ENCODE results near the gene ARSB.
"Not testable (repeated sequence)": the region's sequence is repeated elsewhere in the genome, so short reads cannot be mapped to it uniquely, and the experiment has no call there.

ARSB gene

DNA sequence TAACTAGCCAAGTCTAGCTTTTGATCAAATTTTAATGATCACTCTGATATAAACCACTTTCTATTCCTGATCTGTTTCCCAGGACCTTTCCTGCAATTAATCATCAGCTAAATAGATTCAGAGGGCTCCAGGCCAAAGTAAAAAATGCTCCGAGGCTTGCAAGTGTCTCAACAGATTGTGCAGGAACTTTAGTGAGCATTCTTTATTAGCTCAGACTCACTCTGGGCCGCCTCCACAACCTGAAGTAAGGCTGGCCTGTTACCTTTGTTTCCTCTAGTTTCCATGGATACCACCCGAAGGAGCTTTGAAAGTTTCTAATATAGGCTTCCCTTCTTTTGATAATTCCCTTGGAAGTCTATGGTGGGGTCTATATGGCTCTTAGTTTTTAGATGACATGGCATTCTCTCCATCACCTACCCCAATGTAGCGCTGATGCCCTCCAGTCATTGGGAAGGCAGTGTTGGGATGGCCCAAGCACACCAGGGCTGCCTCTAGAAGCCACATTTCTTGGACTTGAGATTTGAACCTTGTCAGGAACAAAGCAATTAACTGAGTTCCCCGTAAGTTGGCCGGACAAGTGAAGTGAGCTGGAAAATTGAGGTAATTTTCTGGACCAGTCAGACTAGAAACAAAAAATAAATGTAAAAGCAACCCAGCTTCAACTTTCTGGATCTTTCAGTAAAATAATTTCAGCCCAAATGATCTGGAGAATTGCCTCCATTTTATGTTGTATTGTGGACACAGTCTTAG is 238.9 kb downstream of the ARSB start:
- DNase-seq = no peak

DNA sequence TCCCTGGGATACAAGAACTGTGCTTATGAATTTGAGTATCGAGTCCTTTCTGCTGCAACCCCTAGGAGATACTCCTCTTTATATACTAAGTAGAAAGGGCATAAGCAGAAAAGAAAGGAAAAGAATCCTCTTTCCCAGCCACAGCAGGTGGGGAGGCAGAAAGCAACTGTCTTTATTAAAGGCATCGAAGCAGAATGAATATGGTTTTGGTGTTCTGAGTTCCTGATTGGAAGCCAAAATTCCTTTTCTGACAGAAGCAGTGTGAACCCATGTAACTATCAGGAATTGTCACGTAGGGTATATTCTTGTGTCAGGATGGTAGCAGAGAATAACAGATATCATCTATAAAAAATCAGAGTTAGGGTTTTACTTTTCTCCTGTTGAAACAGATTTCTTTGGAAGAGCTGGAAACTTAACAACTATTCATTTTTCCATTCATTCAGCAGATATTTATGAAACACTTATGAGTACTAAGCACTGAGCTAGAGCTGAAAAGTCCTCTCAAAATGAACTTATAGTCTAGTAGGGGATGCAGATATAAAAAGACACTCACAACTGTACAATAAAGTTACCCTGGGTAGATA is 240.1 kb downstream of the ARSB start:
- DNase-seq = no peak

DNA sequence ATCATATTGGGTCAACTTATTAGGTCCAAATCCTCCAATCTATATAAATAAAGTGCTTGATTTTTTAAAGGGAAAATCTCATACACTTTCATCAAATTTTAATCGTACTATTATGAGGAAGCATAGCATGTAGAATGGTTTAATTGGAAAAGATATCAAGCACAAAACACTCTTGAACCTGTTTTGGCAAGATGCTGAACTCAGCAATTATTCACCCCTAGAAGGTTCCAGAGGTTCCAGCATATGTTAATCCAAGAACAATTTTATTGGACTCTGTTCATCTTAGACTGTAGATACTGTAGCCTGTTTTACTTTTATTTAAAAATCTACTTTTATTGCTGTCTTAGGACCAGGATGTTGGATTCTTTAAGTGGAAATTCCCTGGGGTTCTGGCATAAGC is 244.1 kb downstream of the ARSB start:
- DNase-seq = no peak

DNA sequence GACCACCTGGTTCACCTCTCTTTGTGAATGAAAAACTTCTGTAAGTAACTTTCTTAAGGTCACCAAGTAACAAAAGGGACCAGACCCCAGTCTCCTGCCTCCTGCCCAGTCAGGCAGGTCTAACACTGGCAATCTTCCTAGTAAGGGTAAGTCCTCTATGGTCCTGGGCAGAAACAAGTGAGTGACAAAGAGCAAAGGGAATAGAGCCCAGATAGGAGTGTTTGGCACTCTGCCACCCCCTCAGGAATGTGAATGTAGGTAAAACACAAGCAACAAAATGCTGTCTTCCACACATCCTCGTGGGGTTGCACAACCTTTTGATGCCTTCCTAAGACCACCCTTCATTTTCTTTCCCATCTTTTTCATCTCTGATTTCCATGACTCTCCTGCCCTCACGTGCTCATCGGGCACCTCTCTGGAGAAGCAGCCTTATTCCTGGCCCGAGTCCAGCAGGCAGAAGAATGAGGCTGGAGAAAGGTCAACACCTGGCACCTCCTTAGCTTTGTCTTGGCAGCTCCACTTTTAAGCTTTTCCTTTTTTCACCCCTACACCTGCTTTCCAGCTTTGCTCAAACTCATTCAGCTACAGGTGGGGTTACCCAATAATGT is 246.3 kb downstream of the ARSB start:
- no peak for DNase-seq

DNA sequence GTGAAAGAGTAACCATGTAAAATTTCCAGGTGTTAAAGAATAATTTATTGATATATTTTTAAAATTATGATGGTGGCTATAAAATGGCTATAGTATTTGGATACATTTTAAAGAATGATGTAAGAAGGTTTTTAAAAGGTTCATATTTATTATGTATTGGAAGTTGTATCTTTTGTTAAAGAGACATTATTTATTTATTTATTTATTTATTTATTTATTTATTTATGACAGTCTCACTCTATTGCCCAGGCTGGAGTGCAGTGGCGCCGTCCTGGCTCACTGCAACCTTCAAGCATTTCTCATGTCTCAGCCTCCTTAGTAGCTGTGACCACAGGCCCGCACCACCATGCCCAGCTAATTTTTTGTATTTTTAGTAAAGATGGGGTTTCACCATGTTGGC is 247.0 kb downstream of the ARSB start:
- no peak for DNase-seq

DNA sequence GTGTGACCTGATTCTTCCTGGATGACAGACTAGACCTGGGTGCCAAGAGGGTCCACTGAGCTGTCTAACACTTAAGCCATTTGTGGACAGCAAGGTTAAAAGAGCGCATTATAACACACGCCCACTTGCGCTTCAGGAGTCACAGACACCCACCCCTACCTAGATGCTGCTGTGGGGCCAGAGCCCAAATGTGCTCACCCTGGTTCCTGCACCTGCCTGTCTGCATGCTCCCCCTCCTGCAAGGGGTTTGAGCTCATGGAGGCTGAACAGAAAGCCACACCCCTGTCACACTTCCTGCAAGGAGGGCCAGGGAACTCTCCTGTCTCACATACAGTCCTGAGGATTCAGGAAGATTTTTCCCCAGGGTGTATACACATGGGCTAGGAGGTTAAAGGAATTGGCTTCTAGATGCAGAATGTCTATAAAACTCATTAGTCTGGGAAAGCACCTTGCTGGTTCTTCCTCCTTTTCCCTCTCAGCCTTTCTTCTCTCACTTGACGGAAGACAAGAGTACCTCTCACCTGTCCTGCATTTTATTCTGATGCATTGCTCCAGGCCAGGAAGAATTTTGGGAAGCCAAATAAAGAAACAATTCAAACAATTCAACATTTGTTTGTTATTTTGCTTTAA is 249.2 kb downstream of the ARSB start:
- no peak for DNase-seq

DNA sequence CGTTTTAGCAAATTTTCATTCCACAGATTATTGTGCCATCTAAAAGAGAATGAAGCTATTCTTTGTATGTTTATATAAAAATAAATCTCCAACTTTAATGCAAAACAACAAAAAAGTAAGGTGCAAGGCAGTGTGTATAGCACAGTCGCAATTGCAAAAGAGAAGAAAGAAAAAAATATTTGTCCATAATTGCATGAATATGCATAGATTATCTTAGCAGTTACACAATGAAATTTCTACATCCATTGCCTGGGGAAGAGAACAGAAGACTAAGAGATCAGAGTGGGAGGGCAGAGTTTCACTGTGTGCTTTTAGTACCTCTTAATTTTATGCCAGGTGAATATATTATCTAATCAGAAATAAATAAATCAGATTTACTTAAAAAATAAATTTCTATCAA is 250.2 kb downstream of the ARSB start:
- DNase-seq = no peak

DNA sequence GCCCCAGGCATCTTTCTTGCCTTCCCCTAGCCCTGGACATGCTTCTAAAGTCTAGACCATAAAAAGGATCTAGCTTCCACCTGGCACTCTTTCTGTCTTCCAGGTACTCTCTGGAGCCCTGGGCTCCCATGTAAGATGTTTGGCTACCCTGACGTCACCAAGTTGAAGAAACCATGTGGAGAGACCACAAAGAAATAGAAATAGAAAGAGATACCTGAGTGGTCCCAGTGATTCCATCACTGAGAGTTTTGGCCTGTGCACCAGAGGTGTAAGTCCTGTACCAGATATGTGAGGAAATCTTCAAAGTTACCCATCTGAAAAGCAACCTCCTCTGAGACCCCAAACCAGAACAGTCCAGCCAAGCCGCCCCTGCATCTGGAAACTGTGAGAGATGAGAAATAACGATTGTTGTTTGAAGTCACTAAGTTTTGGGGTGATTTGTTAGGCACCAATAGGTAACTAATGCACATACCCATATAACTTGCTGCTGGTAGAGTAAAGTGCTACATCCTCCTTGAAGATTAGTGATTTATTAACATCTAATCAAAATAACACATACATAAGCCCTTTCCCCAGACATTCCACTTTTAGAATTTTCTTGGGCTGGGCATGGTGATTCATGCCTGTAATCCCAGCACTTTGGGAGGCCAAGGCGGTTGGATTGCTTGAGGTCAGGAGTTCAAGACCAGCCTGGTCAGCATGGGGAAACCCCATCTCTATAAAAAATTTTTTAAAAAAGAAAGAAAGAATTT is 250.8 kb downstream of the ARSB start:
- no peak for DNase-seq

DNA sequence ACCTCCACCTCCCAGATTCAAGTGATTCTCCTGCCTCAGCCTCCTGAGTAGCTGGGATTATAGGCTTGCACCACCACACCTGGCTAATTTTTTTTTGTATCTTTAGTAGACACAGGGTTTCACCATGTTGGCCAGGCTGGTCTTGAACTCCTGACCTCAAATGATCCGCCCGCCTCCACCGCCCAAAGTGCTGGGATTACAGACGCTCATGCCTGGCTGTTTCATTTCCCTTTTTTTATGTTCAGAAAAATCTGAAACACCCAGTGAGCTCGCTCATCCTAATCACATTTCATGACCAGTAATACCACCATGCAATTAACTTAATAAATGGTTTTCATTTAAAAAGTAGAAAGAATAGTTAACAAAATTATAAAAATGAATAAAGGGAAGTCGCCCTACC is 252.4 kb downstream of the ARSB start:
- DNase-seq = not testable (repeated sequence)

DNA sequence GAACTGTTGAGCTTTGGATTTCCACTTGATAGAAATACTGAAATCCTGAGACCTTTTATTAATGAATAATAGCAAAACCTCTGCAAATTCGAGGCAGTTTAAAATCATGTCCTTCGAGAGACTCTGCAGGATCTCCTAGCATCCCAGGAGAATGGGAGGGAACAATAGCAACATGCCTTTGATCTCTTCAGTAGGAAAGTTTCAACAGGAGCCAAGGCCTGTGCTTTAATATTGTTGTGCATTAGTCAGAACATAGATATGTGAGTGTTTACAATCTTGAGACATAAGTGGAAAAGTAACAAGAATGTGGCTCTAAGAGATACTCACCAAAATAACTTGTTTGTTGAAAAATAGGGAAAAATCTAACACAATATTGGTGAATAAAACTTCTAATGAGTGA is 253.2 kb downstream of the ARSB start:
- no peak for DNase-seq

DNA sequence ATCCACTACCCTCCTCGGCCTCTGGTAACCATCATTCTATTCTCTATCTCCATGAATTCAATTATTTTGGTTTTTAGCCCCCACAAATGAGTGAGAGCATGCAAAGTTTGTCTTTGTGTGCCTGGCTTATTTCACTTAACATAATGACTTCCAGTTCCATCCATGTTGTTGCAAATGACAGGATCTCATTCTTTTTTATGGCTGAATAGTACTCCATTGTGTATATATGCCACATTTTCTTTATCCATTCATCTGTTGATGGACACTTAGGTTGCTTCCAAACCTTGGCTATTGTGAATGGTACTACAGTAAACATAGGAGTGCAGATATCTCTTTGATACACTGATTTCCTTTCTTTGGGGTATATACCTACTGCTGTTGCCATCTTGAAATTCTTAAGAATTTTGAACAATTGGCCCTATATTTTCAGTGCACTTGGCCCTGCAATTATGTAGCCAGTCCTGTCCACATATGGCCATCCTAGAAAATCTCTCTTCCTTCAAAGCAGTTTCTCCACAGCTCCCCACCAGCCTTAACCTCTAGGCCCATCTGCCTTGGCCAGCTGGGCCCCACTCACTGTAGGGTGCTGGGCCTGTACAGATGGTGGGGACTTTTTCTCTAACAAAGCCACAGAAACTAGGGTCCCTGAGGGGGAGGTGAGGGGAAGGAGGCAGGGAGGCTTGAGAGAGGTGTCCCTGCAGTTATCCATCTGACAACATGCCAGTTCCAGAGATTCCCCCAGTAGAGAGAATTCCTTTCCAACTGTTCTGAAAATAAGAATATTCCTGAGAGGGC is 254.6 kb downstream of the ARSB start:
- no peak for DNase-seq

DNA sequence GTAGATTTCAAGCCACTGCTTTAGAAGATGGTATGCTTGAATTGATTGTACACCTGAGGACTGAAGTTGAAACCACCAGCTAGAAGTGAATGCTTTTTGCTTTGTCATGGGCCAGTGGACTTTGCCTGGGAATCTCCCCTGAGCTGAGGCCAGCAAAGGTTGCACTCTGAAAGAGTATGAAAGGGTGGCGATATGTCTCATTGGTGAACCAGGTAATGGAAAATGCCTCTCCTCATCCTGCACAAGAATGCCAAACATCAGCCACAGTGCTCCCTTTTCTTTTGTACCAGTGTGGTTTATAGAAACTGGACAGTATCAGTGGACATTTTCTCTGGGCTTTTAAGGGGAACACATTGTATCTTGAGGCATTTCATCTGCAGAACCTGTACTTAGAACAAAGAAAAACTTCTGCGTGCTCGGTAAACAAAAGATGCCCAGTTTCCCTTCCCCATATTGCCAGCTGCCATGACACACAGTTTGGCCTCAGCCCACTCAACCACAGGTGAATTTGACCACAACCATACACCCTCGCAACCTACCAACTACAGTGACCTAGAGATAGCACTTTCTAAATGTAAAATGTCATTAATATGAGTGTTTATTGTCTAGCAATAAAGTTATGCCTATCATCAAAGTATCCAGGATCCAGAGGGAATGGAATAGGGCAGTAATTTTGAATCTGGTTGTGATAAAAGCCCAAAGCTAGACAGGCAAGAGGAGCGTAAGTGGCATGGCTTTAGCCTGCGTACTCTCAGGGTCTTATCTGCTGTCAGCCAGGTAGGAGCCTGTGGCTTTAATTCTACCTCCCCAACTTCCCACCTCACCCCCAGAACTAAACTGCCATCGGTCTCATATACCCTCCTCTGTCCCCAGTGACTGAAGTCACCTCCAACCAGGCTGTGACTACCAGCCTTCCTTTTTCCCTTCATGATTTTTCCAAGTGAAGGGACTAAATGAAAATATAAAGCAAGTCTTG is 257.0 kb downstream of the ARSB start:
- DNase-seq = no peak

All from central memory CD4-positive, alpha-beta T cell (primary cell).